Right cardiac atrium (tissue), 5 donors: ENCODE results near the gene CRYGS. TPM values are rescaled to one million over a fixed set of nuclear protein-coding genes. Genes with fewer than 3 reads are reported as not detected.

Experiments used
- ATAC-seq, 2 donors: fragments of 200-7000 bp; cut with Tn5 transposase; one replicate each; pipeline versions ENCODE4 v1.8.0 to v1.9.1; 2020; ENCODE audit warnings: moderate library complexity in 2 of 2, mild to moderate bottlenecking in 1 of 2
- DNase-seq, 3 donors: peaks; one replicate each; pipeline ENCODE4 v3.0.0-alpha.2; 2020
- H3K27ac ChIP-seq: one replicate; pipeline ENCODE4 v1.5.1; 2013; ENCODE audit warnings: mild to moderate bottlenecking, low read length, control low read depth, moderate library complexity
- H3K27me3 ChIP-seq: one replicate; pipeline ENCODE4 v1.6.1; 2013; ENCODE audit not compliant: control insufficient read depth, insufficient read depth
- H3K4me1 ChIP-seq: one replicate; pipeline ENCODE4 v1.6.1; 2013; ENCODE audit warnings: low read length; ENCODE audit not compliant: control insufficient read depth, insufficient read depth
- H3K4me3 ChIP-seq: one replicate; pipeline ENCODE4 v1.5.1; 2013; ENCODE audit warnings: low read length, control low read depth
- H3K9me3 ChIP-seq: one replicate; pipeline ENCODE4 v1.6.1; 2013; ENCODE audit warnings: low read length; ENCODE audit not compliant: control insufficient read depth
- WGBS: extraction: QIAGEN DNeasy Blood & Tissue Kit; methylation state at CpG from one replicate; pipeline ENCODE4 v1.1.7; 2013; 5-methylcytosine and 5-hydroxymethylcytosine counted together
- intact Hi-C, 4 donors: fragments of 100-400 bp; cut with DNase I; formaldehyde crosslinking; loops; one replicate each; pipeline versions ENCODE4 v1.11.0 to v1.14.0; 2022 to 2023
- polyA plus RNA-seq: library from polyadenylated mRNA; stranded (reverse); fragments of 200-250 nt; gene quantifications from one replicate; pipeline ENCODE4 v1.2.3, GENCODE V29; 2013
- total RNA-seq, 4 donors: library from RNA; stranded (reverse); fragmentation: NEBNext Ultra II Directional; extraction: Animal tissue kit (Norgen Biotek cat#: 25700); gene quantifications; one replicate each; pipeline ENCODE4 v1.2.1, GENCODE V29; 2021
- donor health status: healthy with polysubstance abuse.
- donor health status: DM: no; HTN: yes; CAD: no.
- donor health status: DM: no; HTN: no; CAD: no.
- donor health status: DM: no; HTN: yes; CAD: no; lungs with severe emphysema.
- donor health status: DM: yes; HTN: yes; CAD: no.

The CRYGS gene
- total and polyA plus RNA-seq, 5 donors: 1.3 to 2.0 (median 1.8) TPM

GRCh38 chr3:186489507-186489906 is 54.7 kb downstream of the CRYGS start:
- Histone ChIP-seq H3K27ac (no peak overlapping the region), H3K4me1 (no peaks in the 10 kb centered on the region), H3K27me3 (no peaks in the 10 kb centered on the region), H3K4me3 (no peak overlapping the region), H3K9me3 (no peaks in the 10 kb centered on the region)
- intact Hi-C loops: loop anchor here in 1 of 4 donors (10.0 kb wide), 1 partner anchor 225 kb away; no protein-coding TSS in a partner anchor
- ATAC-seq: no peak
- WGBS: 87% methylated on average over 4 of the region's 4 CpGs
- DNase-seq: no peak

Other genes starting within 250 kb of the CRYGS start
- 10 to 100 TPM; 10.8 to 23.6 (median 17.9) TPM for gene DGKG, start 182.1 kb downstream of the CRYGS start, total RNA-seq
- 4.5 TPM for gene DGKG, start 182.1 kb downstream of the CRYGS start, polyA plus RNA-seq
- gene TBCCD1, start 23.0 kb upstream of the CRYGS start, total RNA-seq: 1 to 10 TPM; 6.4 to 8.4 (median 7.5) TPM
- 4.7 TPM for gene TBCCD1, start 23.0 kb upstream of the CRYGS start, polyA plus RNA-seq
- gene DNAJB11, start 26.3 kb upstream of the CRYGS start, total RNA-seq: 10 to 100 TPM; 25.6 to 60.5 (median 41.6) TPM
- 51.6 TPM for gene DNAJB11, start 26.3 kb upstream of the CRYGS start, polyA plus RNA-seq
- under 1 TPM in 1 of 4 donors, not detected in 3; 0.20 TPM for gene AHSG, start 68.7 kb upstream of the CRYGS start, total RNA-seq
- 0.05 TPM for gene AHSG, start 68.7 kb upstream of the CRYGS start, polyA plus RNA-seq
- gene FETUB, start 96.0 kb upstream of the CRYGS start, total RNA-seq: not detected
- 0.07 TPM for gene FETUB, start 96.0 kb upstream of the CRYGS start, polyA plus RNA-seq
- under 1 TPM in 1 of 4 donors, not detected in 3; 0.22 TPM for gene HRG, start 121.6 kb upstream of the CRYGS start, total RNA-seq
- gene HRG, start 121.6 kb upstream of the CRYGS start, polyA plus RNA-seq: not detected
- gene KNG1, start 173.0 kb upstream of the CRYGS start, total RNA-seq: under 1 TPM; 0.37 to 0.53 (median 0.48) TPM
- gene KNG1, start 173.0 kb upstream of the CRYGS start, polyA plus RNA-seq: 0.23 TPM
- gene EIF4A2, start 239.2 kb upstream of the CRYGS start, total RNA-seq: 100 to 1,000 TPM; 252 to 436 (median 397) TPM
- gene EIF4A2, start 239.2 kb upstream of the CRYGS start, polyA plus RNA-seq: 378 TPM